HG03378 (cell line): Measurements from ENCODE around the gene CAV1.

ENCODE experiments used
- ATAC-seq: cut with Tn5 transposase; IDR thresholded peaks from one replicate; pipeline ENCODE4 v1.9.1; 2021; ENCODE audit warnings: mild to moderate bottlenecking, moderate library complexity; ENCODE audit not compliant: unreplicated experiment

Gene CAV1

GRCh38 chr7:116503835-116504234, 21.0 kb upstream of the CAV1 start:
- ATAC-seq = no peak

DNA sequence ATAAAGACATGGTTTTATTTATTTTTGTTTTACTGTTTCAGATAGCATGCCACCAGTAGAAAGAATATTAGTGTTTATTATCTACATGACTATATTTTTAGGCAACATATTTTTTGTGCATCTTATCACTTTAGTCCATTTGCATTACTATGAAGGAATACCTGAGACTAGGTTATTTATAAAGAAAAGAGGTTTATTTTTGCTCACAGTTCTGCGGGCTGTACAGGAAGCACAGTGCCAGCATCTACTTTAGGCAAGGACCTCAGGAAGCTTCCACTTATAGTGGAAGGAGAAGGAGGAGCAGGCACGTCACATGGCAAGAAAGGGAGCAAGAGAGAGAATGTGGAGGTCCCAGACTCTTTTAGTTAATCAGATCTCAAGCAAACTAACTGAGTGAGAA, 19.6 kb upstream of the CAV1 start:
- no peak for ATAC-seq

- no peak for ATAC-seq
Measured at GRCh38 chr7:116505823-116506222, 19.0 kb upstream of the CAV1 start.

DNA sequence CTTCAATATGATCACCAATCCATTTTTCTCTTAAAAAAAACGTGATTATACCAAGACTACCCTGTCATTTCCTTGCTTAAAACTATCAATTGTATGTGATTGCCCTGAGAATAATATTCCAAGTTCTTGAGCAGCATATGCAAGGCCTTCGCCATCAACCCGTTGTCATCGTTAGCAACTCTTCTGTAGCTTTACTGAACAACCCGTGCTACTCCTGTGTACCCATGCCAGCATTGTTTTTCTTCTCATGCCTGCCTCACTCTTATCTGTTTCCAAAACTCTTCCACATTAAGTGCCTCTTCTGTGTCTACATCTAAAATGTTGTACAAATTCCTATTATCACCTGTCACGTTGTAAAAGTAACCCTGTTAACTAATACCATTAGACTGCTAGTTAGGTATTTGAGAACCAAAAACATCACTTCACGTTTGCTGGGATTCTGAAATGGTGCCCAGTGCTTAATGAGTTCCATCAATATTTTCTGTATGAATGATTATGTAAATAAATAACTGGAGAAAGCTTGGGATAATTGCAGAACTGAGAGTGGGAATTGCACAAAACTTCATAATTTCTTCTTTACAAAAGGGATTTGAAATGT, 14.8 kb upstream of the CAV1 start:
- ATAC-seq = no peak

- no peak for ATAC-seq
Measured at GRCh38 chr7:116510795-116511194, 14.0 kb upstream of the CAV1 start.

DNA sequence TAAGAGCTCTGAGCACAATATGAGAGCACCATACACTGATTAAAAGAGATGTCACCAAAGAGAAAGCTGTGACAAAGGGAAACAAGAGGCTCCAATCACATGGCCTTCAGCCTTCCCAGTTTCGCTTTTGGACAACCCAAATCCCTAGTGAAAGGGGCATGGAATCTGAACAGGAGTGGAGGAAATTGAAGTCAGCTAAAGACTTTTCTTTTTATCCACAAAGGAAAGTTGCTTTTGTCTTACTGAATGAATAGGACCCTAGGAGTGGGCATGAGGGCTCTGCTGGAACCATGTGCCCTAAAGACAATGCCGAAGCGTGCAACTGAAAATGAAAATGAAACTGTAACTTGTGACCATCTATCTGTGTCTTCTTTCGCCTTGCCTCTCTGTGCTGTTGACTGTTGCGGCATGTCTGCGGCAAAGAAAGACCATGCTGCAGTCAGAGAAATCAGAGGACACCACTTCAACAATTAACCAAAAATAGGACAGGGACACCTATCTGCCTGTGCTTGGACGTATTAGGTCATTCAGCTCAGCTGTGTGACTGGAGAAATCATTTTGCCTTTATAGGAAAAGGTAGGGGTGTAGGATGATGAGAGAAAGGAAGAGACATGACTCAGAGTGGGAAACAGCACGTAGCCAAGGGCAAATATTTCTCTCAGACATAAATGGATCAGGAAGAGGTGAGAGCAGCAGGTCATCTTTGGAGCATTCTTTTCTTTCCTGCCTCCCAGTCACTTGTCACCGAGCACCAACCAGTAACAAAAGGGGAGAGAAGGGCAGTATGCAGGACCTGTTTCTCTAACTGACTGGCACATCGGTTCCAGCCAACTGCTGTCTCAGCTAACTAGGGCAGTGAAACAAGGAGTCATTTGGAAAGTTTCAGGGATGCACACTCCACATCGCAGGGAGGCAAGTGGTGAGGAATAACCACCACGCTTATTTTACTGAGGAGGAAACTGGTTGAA, 13.0 kb upstream of the CAV1 start:
- peak; percentile 99 for ATAC-seq

DNA sequence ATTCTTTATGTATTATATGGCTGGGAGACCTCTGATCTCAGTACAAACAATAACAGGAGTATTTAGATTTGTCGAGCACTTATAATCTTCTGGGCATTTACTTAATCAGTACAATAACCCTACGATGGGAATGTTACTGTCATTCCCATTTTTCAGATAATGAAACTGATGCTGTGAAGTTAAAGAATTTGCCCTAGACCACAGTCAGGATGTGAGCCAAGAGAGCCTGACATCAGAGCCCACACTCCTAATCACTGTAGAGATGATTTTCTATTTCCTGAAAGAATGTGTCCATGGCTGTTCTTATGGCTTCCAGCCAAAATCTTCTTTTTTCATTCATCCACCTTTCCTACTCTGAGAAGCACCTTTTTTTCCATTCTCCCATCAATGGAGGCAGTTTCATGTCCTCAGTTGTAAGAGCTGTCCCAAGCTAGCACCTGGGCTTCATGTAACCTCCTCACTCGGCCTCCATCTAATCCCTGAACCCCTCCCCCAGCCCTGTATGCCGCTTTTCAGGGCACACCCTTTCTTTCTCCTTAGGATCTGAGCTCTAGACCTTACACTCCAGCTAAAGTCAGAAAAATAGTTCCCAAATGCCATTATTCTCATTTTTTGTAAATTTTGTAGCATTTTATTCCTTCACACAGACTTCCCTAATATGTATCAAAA, 12.2 kb upstream of the CAV1 start:
- no peak for ATAC-seq

DNA sequence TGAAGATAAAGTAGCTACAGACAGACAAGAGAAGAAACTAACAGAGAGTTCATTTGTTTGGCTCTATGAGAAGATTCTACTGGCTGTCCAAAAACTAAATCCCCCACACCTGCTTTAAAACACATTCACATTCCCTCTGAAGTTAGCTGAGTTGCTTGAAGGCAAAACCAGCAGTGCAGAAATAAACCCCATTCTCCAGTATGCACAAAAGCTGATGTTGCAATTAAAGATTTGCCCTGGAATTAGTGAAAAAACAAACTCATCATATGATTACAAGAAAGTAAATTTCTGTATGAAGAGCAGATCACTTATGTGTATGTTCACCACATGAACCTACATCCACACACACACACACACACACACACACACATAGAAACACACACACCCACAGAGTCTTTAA, 9.3 kb upstream of the CAV1 start:
- no peak for ATAC-seq

DNA sequence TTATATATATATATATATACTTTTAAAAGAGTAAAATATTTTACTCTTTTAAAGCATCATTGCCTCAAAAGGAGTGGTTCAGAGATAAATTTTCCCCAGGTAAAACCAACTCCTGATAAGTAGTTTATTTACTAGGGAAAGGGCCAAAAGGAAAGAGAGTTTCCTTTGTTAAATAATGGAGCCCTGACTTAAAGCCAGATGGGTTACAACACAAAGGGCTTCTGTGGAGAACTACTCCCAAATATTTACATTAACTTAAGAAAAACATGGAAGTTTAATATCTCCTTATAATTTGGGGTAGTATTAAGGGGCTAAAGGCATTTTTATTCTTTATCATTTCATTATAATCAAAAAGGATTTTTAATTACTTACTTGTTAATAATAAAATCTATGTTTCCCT, 8.5 kb upstream of the CAV1 start:
- ATAC-seq = no peak

GRCh38 chr7:116517626-116518025, 7.2 kb upstream of the CAV1 start:
- ATAC-seq = no peak

DNA sequence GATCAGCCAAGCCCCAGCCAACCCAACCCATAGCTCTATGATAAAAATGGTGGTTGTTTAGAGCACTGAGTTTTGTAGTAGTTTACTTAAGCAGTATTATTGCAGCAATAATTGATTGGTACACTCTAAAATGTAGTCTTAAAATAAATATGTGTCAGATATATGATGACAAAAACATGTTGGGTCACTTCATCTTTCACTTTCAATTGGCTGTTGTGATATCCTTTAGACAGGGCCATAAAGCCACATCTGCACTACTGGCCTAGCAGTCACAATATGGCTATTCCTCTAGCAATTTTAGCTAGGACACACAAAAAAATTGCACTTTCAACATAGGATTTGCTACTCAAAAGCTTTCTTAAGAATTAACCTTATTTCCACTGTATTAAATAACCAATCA, 5.9 kb upstream of the CAV1 start:
- no peak for ATAC-seq

GRCh38 chr7:116521046-116521664, 3.7 kb upstream of the CAV1 start:
- ATAC-seq = no peak

DNA sequence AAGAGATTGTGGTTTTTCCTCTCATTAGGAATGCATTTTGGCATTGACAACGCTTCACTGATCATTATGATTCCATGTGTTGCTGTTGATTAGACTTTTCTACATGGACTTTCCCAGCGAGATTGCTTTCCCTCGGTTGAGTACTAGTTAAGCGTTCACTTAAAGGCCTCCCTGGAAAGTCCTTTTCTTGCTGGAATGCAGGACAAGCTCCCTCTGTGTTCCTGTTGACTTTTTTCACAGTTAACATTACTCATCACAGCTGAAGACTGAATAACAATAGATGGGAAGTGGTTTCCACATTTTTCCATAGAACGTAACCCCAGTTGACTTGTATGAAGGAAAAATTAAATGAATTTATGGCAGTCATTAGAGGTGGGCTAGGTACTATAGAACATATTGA, 2.6 kb upstream of the CAV1 start:
- no peak for ATAC-seq

DNA sequence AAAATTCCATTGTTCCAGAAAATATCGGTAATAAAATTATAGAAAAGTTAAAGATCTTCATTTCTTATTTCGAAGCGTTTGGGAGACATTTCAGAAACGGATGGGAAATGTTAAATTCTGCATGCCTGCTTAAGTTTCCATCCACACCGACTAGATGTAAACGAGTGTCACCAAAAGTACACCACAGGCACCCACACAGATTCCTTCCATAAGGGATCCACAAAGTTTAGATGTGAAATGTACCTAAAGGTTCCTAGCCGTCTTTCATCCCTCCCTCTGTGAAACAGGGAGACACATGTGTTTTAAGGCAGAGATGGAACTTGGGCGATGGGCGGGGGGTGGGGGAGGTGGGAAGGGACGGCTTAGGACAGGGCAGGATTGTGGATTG, 621 bp upstream of the CAV1 start:
- no peak for ATAC-seq

DNA sequence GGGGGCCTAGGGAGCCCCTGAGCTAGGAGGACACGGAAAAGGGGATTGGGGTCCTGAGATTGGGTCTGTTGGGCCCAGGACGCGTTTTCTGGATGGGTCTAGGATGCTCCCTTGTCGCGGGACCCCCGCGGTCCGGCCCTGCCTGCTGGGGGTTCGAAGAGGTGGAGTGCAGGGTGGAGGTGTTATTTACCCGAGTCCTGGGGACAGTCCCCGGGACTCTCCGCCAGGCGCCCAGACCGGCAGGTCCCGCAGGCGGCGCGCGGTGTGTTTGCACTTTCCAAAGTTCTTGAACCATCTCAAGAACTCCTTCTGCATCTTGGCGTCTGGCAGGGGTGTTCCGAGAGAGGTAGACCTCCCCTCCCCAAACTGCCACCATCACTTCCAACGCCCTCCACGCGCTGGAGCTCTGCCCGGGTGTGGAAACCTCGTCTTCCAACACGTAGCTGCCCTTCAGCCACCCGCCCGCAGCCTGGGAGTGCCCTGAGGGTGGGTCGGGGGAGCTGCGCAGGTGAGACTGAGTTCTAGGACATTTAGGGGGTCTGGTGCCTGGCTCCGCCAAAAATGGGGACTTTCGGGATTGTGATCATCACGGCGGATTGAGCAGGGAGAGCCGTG, 569 bp downstream of the CAV1 start:
- ATAC-seq = no peak

DNA sequence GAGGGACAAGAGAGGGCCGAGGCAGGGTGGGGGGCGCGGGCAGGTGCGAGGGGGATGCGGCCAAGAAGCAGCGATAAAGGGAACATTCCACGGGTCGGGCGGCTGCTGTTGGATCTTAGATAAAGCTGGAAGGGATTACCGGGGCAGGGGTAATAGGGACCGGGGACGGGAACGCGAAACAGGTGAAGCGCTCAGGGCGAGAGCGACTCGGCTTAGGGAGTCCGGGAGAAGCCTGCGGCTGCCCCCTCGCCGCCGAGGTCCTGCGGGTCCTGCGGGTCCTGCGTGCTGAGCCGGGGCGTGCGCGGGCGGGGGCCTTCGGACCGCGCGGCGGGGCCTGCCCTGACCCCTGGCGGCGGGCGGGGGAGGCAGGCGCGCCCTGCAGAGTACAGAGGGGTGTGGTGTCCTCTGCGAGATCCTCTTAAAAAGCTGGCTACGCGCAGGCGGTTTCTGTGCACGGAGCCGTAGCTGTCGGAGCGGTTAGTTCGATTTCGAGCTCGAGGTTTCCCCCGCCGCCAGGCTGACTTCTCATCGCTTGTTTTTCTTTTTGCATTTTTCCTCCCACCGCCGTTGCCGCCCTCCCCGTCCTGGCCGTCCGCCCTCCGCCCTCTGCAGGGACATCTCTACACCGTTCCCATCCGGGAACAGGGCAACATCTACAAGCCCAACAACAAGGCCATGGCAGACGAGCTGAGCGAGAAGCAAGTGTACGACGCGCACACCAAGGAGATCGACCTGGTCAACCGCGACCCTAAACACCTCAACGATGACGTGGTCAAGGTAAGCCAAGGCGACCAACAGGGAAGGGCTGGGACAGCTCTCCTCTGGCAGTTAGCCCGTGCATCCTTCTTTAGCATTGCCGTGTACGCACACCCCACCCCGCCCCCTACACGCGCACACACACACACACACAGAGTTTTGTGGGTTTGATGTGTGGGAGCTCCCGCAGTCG, 1.4 kb downstream of the CAV1 start:
- ATAC-seq = peak; percentile 81

DNA sequence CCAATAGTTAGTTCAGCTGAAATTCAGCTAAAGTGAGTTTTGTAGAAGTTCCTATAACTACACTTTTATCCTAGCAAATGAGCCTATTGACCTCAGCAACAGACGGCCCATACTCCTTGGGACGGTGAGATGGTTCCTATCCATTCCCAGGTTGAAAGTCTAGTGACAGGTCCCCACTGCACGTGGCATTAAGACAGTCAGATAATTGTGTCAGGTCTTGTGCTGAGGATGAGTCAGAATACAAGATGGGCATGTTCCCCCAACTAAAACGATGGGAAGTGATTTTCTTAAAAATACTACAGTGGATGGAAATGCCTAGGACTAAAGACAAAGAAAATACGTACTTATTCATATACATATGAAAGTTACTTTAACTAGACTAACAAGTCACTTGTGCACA, 2.1 kb downstream of the CAV1 start:
- no peak for ATAC-seq

DNA sequence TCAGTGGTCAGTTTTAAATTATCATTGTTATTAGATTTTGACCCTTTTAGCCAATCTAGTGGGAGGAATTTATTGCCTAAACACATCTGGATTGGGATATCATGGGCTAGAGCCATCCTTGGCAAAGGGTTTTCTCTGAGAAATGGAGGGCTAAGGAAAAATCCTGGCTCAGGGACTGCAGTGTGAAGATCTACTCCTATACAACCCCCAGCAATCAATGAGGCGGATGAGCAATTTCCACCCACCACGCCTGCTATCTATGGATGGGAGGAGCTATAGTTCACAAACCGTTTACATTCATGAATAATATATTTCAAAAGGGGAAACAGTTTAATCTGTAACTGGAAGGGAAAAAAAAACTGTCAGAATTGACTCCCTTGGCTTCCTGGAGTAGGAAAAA, 2.7 kb downstream of the CAV1 start:
- ATAC-seq = no peak

- no peak for ATAC-seq
Measured at GRCh38 chr7:116528008-116528789, 3.4 kb downstream of the CAV1 start.
